Karpas-422 (cell line): ENCODE measurements around the gene GAL3ST2. TPM values are rescaled to one million over a fixed set of nuclear protein-coding genes. Genes with fewer than 3 reads are reported as not detected.

Source experiments
- DNase-seq: peaks from one replicate; pipeline ENCODE4 v3.0.0-alpha.2; 2015
- H2AFZ ChIP-seq: fragments of 200-600 bp; sonication (generic); 2 replicates; pipeline ENCODE4 v1.6.1; 2014; ENCODE audit warnings: antibody characterized with exemption, low read length, mixed read lengths
- H3K27ac ChIP-seq: fragments of 200-600 bp; sonication (generic); 2 replicates; pipeline ENCODE4 v1.5.1; 2014; ENCODE audit warnings: mild to moderate bottlenecking, low read length, moderate library complexity
- H3K27me3 ChIP-seq: fragments of 200-600 bp; sonication (generic); 2 replicates; pipeline ENCODE4 v1.6.1; 2014; ENCODE audit warnings: low read length, mixed read lengths
- H3K36me3 ChIP-seq: fragments of 200-600 bp; sonication (generic); 2 replicates; pipeline ENCODE4 v1.6.1; 2014; ENCODE audit warnings: low read length, mixed read lengths; ENCODE audit not compliant: insufficient read depth
- H3K4me1 ChIP-seq: fragments of 200-600 bp; sonication (generic); 2 replicates; pipeline ENCODE4 v1.6.1; 2014; ENCODE audit warnings: mild to moderate bottlenecking, low read length, mixed read lengths
- H3K4me2 ChIP-seq: fragments of 200-600 bp; sonication (generic); 2 replicates; pipeline ENCODE4 v1.6.1; 2014; ENCODE audit warnings: low read length, low read depth, mild to moderate bottlenecking; ENCODE audit not compliant: poor library complexity, severe bottlenecking
- H3K4me3 ChIP-seq: fragments of 200-600 bp; sonication (generic); 2 replicates; pipeline ENCODE4 v1.5.1; 2014; ENCODE audit warnings: mild to moderate bottlenecking, antibody characterized with exemption, low read length, mixed read lengths
- H3K79me2 ChIP-seq: fragments of 200-600 bp; sonication (generic); 2 replicates; pipeline ENCODE4 v1.6.1; 2014; ENCODE audit warnings: mild to moderate bottlenecking, low read length, mixed read lengths
- H3K9ac ChIP-seq: fragments of 200-600 bp; sonication (generic); 2 replicates; pipeline ENCODE4 v1.6.0; 2014; ENCODE audit warnings: low read length
- H3K9me2 ChIP-seq: fragments of 200-600 bp; sonication (generic), shearing (Covaris generic); replicated peaks from 2 replicates; pipeline ENCODE4 v1.6.0; 2014; ENCODE audit warnings: mild to moderate bottlenecking, low read length, moderate library complexity; ENCODE audit not compliant: insufficient read depth
- H3K9me3 ChIP-seq: fragments of 300-700, 200-600 bp; sonication (generic); 2 replicates; pipeline ENCODE4 v1.6.1; 2014; ENCODE audit warnings: low read length, mixed read lengths
- H4K20me1 ChIP-seq: fragments of 200-600 bp; sonication (generic); 2 replicates; pipeline ENCODE4 v1.6.1; 2014; ENCODE audit warnings: mild to moderate bottlenecking, antibody characterized with exemption, low read length, low read depth; ENCODE audit not compliant: insufficient read depth
- total RNA-seq: library from RNA; depleted of rRNA; stranded (reverse); fragments of >200 nt; shearing (Covaris generic); gene quantifications from 2 replicates; pipeline ENCODE4 v1.2.3, GENCODE V29; 2014; ENCODE audit warnings: low replicate concordance

The GAL3ST2 gene
- total RNA-seq, 1 experiment from 2014 or later: not detected

DNA sequence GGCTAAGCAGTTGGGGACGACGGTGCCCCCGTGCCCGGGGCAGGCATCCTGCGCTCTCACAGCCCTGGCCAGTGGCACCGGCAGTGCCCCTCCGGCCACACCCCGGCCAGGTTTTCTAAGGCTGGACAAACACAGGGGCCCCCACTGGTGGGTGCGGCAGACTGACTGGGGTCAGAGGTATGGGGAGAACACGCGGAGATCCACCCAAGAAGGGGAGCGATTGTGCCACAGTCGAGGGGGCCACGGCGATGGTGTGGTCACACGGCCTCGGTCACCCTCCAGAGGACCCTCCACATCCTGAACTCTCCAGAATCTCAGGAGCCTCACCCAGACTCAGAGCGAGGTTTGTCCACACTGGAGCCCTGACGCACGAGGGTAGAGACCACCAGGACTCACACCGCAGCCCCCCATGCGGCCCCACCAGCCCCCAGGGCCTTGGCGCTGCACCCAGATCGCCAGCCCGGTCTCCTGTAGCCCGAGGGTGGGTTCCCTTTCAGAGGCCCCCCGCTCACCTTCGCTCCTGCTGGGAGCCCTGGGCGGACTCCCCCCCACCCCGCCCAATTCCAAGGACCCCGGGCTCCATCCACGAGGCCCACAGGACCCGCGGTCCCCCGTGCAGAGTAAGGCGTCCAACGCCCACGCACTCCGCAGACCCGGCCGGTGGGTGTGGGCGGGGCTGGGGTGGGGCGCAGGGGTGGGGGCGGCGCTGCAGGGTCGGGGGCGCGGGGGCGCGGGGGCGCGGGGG is 66.9 kb downstream of the GAL3ST2 start:
- H2AFZ ChIP-seq: no peak overlapping the region
- no peak for DNase-seq
- no peak overlapping the region for H3K4me3 ChIP-seq
- no peak overlapping the region for H3K27ac ChIP-seq
- no peak overlapping the region for H3K4me2 ChIP-seq
- no peaks in the 10 kb centered on the region for H4K20me1 ChIP-seq
- no peaks in the 10 kb centered on the region for H3K27me3 ChIP-seq
- no peaks in the 10 kb centered on the region for H3K9me3 ChIP-seq
- H3K79me2 ChIP-seq: no peaks in the 10 kb centered on the region
- no peak overlapping the region for H3K9ac ChIP-seq
- H3K36me3 ChIP-seq: no peaks in the 10 kb centered on the region
- no peaks in the 10 kb centered on the region for H3K4me1 ChIP-seq
- H3K9me2 ChIP-seq: no peaks in the 10 kb centered on the region

GRCh38 chr2:241844066-241844728 is 67.6 kb downstream of the GAL3ST2 start:
- H3K9ac ChIP-seq: no peak overlapping the region
- H3K27me3 ChIP-seq: no peaks in the 10 kb centered on the region
- no peaks in the 10 kb centered on the region for H3K9me3 ChIP-seq
- no peak overlapping the region for H3K27ac ChIP-seq
- H3K4me2 ChIP-seq: no peak overlapping the region
- H3K9me2 ChIP-seq: no peaks in the 10 kb centered on the region
- H4K20me1 ChIP-seq: no peaks in the 10 kb centered on the region
- no peaks in the 10 kb centered on the region for H3K79me2 ChIP-seq
- no peak overlapping the region for H2AFZ ChIP-seq
- no peaks in the 10 kb centered on the region for H3K36me3 ChIP-seq
- H3K4me3 ChIP-seq: no peak overlapping the region
- no peaks in the 10 kb centered on the region for H3K4me1 ChIP-seq
- DNase-seq: no peak

GRCh38 chr2:241844831-241845578 is 68.4 kb downstream of the GAL3ST2 start:
- H3K27ac ChIP-seq: no peak overlapping the region
- no peak overlapping the region for H2AFZ ChIP-seq
- H3K9me3 ChIP-seq: no peaks in the 10 kb centered on the region
- no peaks in the 10 kb centered on the region for H3K4me1 ChIP-seq
- H3K9ac ChIP-seq: no peak overlapping the region
- H4K20me1 ChIP-seq: no peaks in the 10 kb centered on the region
- H3K36me3 ChIP-seq: no peaks in the 10 kb centered on the region
- H3K9me2 ChIP-seq: no peaks in the 10 kb centered on the region
- no peak overlapping the region for H3K4me2 ChIP-seq
- no peak overlapping the region for H3K4me3 ChIP-seq
- DNase-seq: no peak
- no peaks in the 10 kb centered on the region for H3K27me3 ChIP-seq
- no peaks in the 10 kb centered on the region for H3K79me2 ChIP-seq

DNA sequence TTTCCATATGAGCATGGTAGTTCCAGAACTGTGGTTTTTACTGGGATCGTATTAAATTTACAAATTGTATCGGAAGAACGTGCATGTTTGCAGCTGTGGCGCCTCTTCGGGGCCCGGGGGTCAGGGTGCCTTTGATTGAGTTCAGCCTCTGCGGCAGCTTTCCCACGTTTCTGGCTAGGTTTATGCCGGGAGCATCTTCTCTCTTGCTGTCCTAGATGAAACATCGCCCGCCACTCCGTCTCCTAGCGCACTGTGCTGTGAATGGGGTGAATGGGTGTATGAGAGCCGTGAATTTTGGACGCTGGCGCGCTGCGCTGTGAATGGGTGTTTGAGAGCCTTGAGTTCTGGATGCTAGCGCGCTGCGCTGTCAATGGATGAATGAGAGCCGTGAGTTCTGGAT is 69.8 kb downstream of the GAL3ST2 start:
- Histone ChIP-seq H3K9me3 (no peaks in the 10 kb centered on the region), H3K27me3 (no peaks in the 10 kb centered on the region), H3K4me3 (no peak overlapping the region), H3K36me3 (no peaks in the 10 kb centered on the region), H3K4me2 (no peak overlapping the region), H3K27ac (no peak overlapping the region), H3K79me2 (no peaks in the 10 kb centered on the region), H3K9me2 (no peaks in the 10 kb centered on the region), H2AFZ (no peak overlapping the region), H4K20me1 (no peaks in the 10 kb centered on the region), H3K9ac (no peak overlapping the region), H3K4me1 (no peaks in the 10 kb centered on the region)
- no peak for DNase-seq

DNA sequence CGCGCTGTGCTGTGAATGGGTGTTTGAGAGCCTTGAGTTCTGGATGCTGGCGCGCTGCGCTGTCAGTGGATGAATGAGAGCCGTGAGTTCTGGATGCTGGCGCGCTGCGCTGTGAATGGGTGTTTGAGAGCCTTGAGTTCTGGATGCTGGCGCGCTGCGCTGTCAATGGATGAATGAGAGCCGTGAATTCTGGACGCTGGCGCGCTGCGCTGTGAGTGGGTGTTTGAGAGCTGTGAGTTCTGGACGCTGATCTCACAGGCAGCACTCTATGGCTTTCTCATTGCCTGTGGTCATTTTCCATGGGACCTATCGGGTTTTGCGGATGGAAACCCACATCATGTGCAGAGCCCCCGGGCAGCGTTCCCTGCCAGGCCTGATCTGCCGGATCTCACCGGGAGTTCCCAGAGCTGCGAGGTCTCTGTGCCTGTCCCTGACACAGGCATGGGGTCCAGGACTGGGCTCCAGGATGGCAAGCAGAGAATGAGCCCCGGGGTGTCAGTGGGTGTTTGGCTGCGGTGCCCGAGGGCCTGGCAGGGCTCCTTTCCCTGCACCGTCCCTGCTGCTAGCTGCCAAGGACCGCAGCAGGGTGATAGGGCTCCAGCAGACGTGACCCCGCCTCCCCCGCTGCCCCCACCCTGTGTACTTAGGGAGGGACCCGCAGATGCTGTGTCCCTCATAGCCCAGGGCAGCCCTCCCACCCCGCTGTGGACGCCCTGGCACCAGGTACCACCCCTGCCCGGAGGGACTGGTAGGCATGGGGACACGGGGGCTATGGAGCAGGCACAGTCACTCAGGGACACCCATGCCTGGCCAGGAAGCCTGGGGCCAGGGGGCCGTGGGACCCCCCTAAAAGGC is 72.4 kb downstream of the GAL3ST2 start:
- no peaks in the 10 kb centered on the region for H3K9me2 ChIP-seq
- no peaks in the 10 kb centered on the region for H4K20me1 ChIP-seq
- no peak overlapping the region for H3K4me2 ChIP-seq
- no peak for DNase-seq
- H3K4me3 ChIP-seq: no peak overlapping the region
- no peaks in the 10 kb centered on the region for H3K79me2 ChIP-seq
- no peak overlapping the region for H2AFZ ChIP-seq
- H3K4me1 ChIP-seq: no peaks in the 10 kb centered on the region
- H3K9me3 ChIP-seq: no peaks in the 10 kb centered on the region
- H3K36me3 ChIP-seq: no peaks in the 10 kb centered on the region
- no peaks in the 10 kb centered on the region for H3K27me3 ChIP-seq
- H3K27ac ChIP-seq: no peak overlapping the region
- H3K9ac ChIP-seq: no peak overlapping the region

GRCh38 chr2:241849616-241850543 is 73.3 kb downstream of the GAL3ST2 start:
- no peaks in the 10 kb centered on the region for H3K9me3 ChIP-seq
- no peaks in the 10 kb centered on the region for H3K36me3 ChIP-seq
- no peak overlapping the region for H3K27ac ChIP-seq
- no peak for DNase-seq
- H3K9ac ChIP-seq: no peak overlapping the region
- H3K27me3 ChIP-seq: no peaks in the 10 kb centered on the region
- H3K9me2 ChIP-seq: no peaks in the 10 kb centered on the region
- H3K79me2 ChIP-seq: no peaks in the 10 kb centered on the region
- no peak overlapping the region for H3K4me2 ChIP-seq
- no peak overlapping the region for H2AFZ ChIP-seq
- H3K4me1 ChIP-seq: no peaks in the 10 kb centered on the region
- H4K20me1 ChIP-seq: no peaks in the 10 kb centered on the region
- no peak overlapping the region for H3K4me3 ChIP-seq

- Histone ChIP-seq H3K9me3 (no peaks in the 10 kb centered on the region), H2AFZ (no peak overlapping the region), H4K20me1 (no peaks in the 10 kb centered on the region), H3K9ac (no peak overlapping the region), H3K79me2 (no peaks in the 10 kb centered on the region), H3K27ac (no peak overlapping the region), H3K36me3 (no peaks in the 10 kb centered on the region), H3K4me3 (no peak overlapping the region), H3K27me3 (no peaks in the 10 kb centered on the region), H3K9me2 (no peaks in the 10 kb centered on the region), H3K4me1 (no peaks in the 10 kb centered on the region), H3K4me2 (no peak overlapping the region)
- no peak for DNase-seq
Measured at GRCh38 chr2:241850544-241851324, 74.1 kb downstream of the GAL3ST2 start.
